T-helper 22 cell (primary cell): ENCODE measurements around the gene HCK.

Experiments
- DNase-seq: peaks from one replicate; pipeline ENCODE4 v3.0.0-alpha.2; 2020; ENCODE audit warnings: low read depth

The HCK gene

GRCh38 chr20:32130352-32130751 is 78.3 kb downstream of the HCK start:
- DNase-seq, result no peak

GRCh38 chr20:32130965-32131364 is 78.9 kb downstream of the HCK start:
- DNase-seq, result no peak

GRCh38 chr20:32132911-32133549 is 81.0 kb downstream of the HCK start:
- DNase-seq, result no peak

- DNase-seq, result no peak
Measured at GRCh38 chr20:32134026-32134425, 82.0 kb downstream of the HCK start.

- DNase-seq, result no peak
Measured at GRCh38 chr20:32135983-32136515, 84.0 kb downstream of the HCK start.

- no peak for DNase-seq
Measured at GRCh38 chr20:32138921-32139320, 86.9 kb downstream of the HCK start.

- DNase-seq, result no peak
Measured at GRCh38 chr20:32139947-32140346, 87.9 kb downstream of the HCK start.

GRCh38 chr20:32140603-32141002 is 88.6 kb downstream of the HCK start:
- no peak for DNase-seq

- no peak for DNase-seq
Measured at GRCh38 chr20:32141465-32141980, 89.5 kb downstream of the HCK start.

- DNase-seq, result no peak
Measured at GRCh38 chr20:32142088-32142487, 90.0 kb downstream of the HCK start.

- no peak for DNase-seq
Measured at GRCh38 chr20:32142991-32143390, 90.9 kb downstream of the HCK start.

GRCh38 chr20:32144898-32145662 is 93.0 kb downstream of the HCK start:
- DNase-seq, result no peak

- no peak for DNase-seq
Measured at GRCh38 chr20:32149566-32150170, 97.6 kb downstream of the HCK start.

- DNase-seq, result no peak
Measured at GRCh38 chr20:32150291-32150848, 98.3 kb downstream of the HCK start.
